SK-N-SH treated with all-trans-retinoic acid at 6 μM for 48 hours (cell line): ENCODE data around the gene LGALS3BP.

ENCODE experiments used
- ATAC-seq: fragments of 200-7000 bp; cut with Tn5 transposase; 3 replicates; pipeline ENCODE4 v1.9.1; 2020; ENCODE audit warnings: mild to moderate bottlenecking, moderate library complexity
- ARNTL ChIP-seq: fragments of 450-650 bp; formaldehyde crosslinking; IDR thresholded peaks from 2 replicates; pipeline ENCODE4 v1.5.0; 2020; ENCODE audit warnings: low read depth, mild to moderate bottlenecking, moderate library complexity, borderline replicate concordance
- BACH2 ChIP-seq: fragments of 250-450 bp; sonication (Bioruptor Pico); IDR thresholded peaks from 2 replicates; pipeline ENCODE4 v1.9.0; 2021; ENCODE audit warnings: mild to moderate bottlenecking, borderline replicate concordance
- CSDC2 ChIP-seq: fragments of 250-450 bp; sonication (Bioruptor Pico); IDR thresholded peaks from 2 replicates; pipeline ENCODE4 v1.5.0; 2020; ENCODE audit warnings: mild to moderate bottlenecking, moderate library complexity
- ESRRG ChIP-seq: fragments of 250-450 bp; sonication (Bioruptor Pico); IDR thresholded peaks from 2 replicates; pipeline ENCODE4 v1.6.1; 2021; ENCODE audit warnings: mild to moderate bottlenecking
- GLIS3 ChIP-seq: fragments of 250-450 bp; sonication (Bioruptor Pico); IDR thresholded peaks from 2 replicates; pipeline ENCODE4 v1.5.0; 2020; ENCODE audit warnings: mild to moderate bottlenecking, moderate library complexity
- ISL1 ChIP-seq: fragments of 250-450 bp; sonication (Bioruptor Pico); IDR thresholded peaks from 2 replicates; pipeline ENCODE4 v2.1.2; 2022; ENCODE audit warnings: mild to moderate bottlenecking, moderate library complexity
- OSR1 ChIP-seq: fragments of 250-450 bp; sonication (Bioruptor Pico); IDR thresholded peaks from 2 replicates; pipeline ENCODE4 v1.8.0; 2022; ENCODE audit warnings: moderate library complexity, mild to moderate bottlenecking, inconsistent platforms
- PPARA ChIP-seq: fragments of 250-450 bp; sonication (Bioruptor Pico); IDR thresholded peaks from 2 replicates; pipeline ENCODE4 v1.5.0; 2020; ENCODE audit warnings: mild to moderate bottlenecking, borderline replicate concordance
- RARB ChIP-seq: fragments of 250-450 bp; sonication (Bioruptor Pico); IDR thresholded peaks from 2 replicates; pipeline ENCODE4 v1.8.0; 2021; ENCODE audit warnings: mild to moderate bottlenecking, moderate library complexity
- SNAI2 ChIP-seq: fragments of 250-450 bp; sonication (Bioruptor Pico); IDR thresholded peaks from 2 replicates; pipeline ENCODE4 v1.5.0; 2020; ENCODE audit warnings: mild to moderate bottlenecking, moderate library complexity
- TCF4 ChIP-seq: fragments of 250-450 bp; sonication (Bioruptor Pico); IDR thresholded peaks from 2 replicates; pipeline ENCODE4 v1.8.0; 2021; ENCODE audit warnings: mild to moderate bottlenecking, moderate library complexity, borderline replicate concordance
- TOX ChIP-seq: fragments of 250-450 bp; sonication (Bioruptor Pico); IDR thresholded peaks from 2 replicates; pipeline ENCODE4 v1.8.0; 2021; ENCODE audit warnings: mild to moderate bottlenecking, moderate library complexity, borderline replicate concordance
- ZC3H10 ChIP-seq: fragments of 250-450 bp; sonication (Bioruptor Pico); IDR thresholded peaks from 2 replicates; pipeline ENCODE4 v1.5.1; 2021; ENCODE audit warnings: mild to moderate bottlenecking, moderate library complexity
- ZFP3 ChIP-seq: fragments of 250-450 bp; sonication (Bioruptor Pico); IDR thresholded peaks from 2 replicates; pipeline ENCODE4 v1.5.0; 2020; ENCODE audit warnings: mild to moderate bottlenecking, moderate library complexity
- ZFP30 ChIP-seq: fragments of 450-650 bp; formaldehyde crosslinking; IDR thresholded peaks from 2 replicates; pipeline ENCODE4 v1.5.0; 2022; ENCODE audit warnings: mild to moderate bottlenecking, moderate library complexity
- ZNF565 ChIP-seq: fragments of 450-650 bp; formaldehyde crosslinking; conservative IDR thresholded peaks from 2 replicates; pipeline ENCODE4 v1.5.0; 2020; ENCODE audit warnings: low read depth, mild to moderate bottlenecking, moderate library complexity
- ZNF70 ChIP-seq: fragments of 450-650 bp; formaldehyde crosslinking; IDR thresholded peaks from 2 replicates; pipeline ENCODE4 v1.5.0; 2020; ENCODE audit warnings: mild to moderate bottlenecking, moderate library complexity
- ZNF8 ChIP-seq: fragments of 450-650 bp; formaldehyde crosslinking; IDR thresholded peaks from 2 replicates; pipeline ENCODE4 v1.5.0; 2020; ENCODE audit warnings: mild to moderate bottlenecking, moderate library complexity
- TF ChIP-seq, protein P1 (sequence below): fragments of 250-450 bp; sonication (Bioruptor Pico); IDR thresholded peaks from 2 replicates; pipeline ENCODE4 v1.5.0; 2020; ENCODE audit warnings: mild to moderate bottlenecking, moderate library complexity
- TF ChIP-seq, protein P2 (sequence below): fragments of 250-450 bp; sonication (Bioruptor Pico); IDR thresholded peaks from 2 replicates; pipeline ENCODE4 v1.5.1; 2021; ENCODE audit warnings: mild to moderate bottlenecking, moderate library complexity
- TF ChIP-seq, protein P3 (sequence below): fragments of 250-450 bp; sonication (Bioruptor Pico); IDR thresholded peaks from 2 replicates; pipeline ENCODE4 v1.8.0; 2021; ENCODE audit warnings: low read depth, mild to moderate bottlenecking, moderate library complexity, borderline replicate concordance
- TF ChIP-seq, protein P4 (sequence below): fragments of 250-450 bp; sonication (Bioruptor Pico); IDR thresholded peaks from 2 replicates; pipeline ENCODE4 v1.5.1; 2020; ENCODE audit warnings: low read depth, mild to moderate bottlenecking, moderate library complexity
- TF ChIP-seq, protein P5 (sequence below): fragments of 250-450 bp; sonication (Bioruptor Pico); IDR thresholded peaks from 2 replicates; pipeline ENCODE4 v1.8.0; 2020; ENCODE audit warnings: mild to moderate bottlenecking, moderate library complexity, borderline replicate concordance

LGALS3BP gene, protein sequence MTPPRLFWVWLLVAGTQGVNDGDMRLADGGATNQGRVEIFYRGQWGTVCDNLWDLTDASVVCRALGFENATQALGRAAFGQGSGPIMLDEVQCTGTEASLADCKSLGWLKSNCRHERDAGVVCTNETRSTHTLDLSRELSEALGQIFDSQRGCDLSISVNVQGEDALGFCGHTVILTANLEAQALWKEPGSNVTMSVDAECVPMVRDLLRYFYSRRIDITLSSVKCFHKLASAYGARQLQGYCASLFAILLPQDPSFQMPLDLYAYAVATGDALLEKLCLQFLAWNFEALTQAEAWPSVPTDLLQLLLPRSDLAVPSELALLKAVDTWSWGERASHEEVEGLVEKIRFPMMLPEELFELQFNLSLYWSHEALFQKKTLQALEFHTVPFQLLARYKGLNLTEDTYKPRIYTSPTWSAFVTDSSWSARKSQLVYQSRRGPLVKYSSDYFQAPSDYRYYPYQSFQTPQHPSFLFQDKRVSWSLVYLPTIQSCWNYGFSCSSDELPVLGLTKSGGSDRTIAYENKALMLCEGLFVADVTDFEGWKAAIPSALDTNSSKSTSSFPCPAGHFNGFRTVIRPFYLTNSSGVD

DNA sequence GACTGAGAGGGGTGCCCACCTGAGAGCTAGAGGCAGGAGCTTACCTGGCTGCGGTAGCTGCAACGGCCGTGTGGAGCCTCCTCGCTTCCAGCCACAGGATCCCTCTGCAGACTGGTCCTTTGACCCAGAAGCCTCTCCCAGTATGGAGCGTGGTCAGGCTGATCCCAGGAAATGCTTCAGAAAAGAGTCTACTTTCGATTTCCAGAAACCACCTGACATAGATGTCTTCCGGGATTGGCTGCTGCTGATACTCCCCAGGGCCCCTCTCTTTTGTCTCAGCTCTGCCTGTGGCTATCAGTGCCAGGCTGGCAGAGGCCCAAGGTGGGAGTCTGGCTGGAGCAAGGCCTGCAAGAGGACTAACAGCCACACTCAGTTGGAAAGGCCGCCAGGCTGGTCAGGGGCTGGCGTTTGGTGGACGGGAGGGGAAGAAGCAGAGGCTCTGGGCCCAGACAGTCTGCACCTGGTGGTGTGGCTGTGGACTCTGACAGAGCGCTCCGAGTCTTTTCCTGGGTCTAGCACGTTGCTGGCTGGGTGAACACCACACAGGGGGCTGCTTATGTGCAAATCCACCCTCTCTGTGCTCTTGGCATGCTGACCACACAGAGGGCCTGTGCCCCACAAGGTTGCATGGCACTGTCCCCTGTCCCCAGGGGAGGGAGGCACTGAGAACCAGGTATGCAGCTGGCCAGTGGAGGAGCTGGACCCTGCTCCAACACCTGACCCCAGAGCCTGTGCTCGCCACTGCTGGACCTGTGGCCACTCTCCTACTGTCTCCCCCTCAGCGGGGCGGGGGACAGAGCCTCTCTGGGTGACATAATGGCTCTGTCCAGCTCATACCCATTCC, at the start of gene LGALS3BP:
TSS of gene LGALS3BP (minus strand) at position 144 of the 844 bp plus-strand sequence. CDS start 2,732 bp downstream, outside the sequence.
- TF ChIP-seq, protein P1, sequence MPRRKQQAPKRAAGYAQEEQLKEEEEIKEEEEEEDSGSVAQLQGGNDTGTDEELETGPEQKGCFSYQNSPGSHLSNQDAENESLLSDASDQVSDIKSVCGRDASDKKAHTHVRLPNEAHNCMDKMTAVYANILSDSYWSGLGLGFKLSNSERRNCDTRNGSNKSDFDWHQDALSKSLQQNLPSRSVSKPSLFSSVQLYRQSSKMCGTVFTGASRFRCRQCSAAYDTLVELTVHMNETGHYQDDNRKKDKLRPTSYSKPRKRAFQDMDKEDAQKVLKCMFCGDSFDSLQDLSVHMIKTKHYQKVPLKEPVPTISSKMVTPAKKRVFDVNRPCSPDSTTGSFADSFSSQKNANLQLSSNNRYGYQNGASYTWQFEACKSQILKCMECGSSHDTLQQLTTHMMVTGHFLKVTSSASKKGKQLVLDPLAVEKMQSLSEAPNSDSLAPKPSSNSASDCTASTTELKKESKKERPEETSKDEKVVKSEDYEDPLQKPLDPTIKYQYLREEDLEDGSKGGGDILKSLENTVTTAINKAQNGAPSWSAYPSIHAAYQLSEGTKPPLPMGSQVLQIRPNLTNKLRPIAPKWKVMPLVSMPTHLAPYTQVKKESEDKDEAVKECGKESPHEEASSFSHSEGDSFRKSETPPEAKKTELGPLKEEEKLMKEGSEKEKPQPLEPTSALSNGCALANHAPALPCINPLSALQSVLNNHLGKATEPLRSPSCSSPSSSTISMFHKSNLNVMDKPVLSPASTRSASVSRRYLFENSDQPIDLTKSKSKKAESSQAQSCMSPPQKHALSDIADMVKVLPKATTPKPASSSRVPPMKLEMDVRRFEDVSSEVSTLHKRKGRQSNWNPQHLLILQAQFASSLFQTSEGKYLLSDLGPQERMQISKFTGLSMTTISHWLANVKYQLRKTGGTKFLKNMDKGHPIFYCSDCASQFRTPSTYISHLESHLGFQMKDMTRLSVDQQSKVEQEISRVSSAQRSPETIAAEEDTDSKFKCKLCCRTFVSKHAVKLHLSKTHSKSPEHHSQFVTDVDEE (CRISPR knock-in tag): peak; percentile 75; the same call in 1 of the 2 replicates
- TF ChIP-seq ZNF8 (CRISPR knock-in tag): no peak
- TF ChIP-seq ARNTL (CRISPR knock-in tag): no peak
- TF ChIP-seq SNAI2 (CRISPR knock-in tag): peak; percentile 69; the same call in 1 of the 2 replicates
- TF ChIP-seq ZFP30 (CRISPR knock-in tag): no peak
- TF ChIP-seq BACH2: no peak
- TF ChIP-seq GLIS3 (CRISPR knock-in tag): no peak
- peak; percentile 21; the same call in 1 of the 2 replicates for TF ChIP-seq ISL1
- TF ChIP-seq ZNF70 (CRISPR knock-in tag): no peak
- no peak for TF ChIP-seq TOX
- TF ChIP-seq, protein P2, sequence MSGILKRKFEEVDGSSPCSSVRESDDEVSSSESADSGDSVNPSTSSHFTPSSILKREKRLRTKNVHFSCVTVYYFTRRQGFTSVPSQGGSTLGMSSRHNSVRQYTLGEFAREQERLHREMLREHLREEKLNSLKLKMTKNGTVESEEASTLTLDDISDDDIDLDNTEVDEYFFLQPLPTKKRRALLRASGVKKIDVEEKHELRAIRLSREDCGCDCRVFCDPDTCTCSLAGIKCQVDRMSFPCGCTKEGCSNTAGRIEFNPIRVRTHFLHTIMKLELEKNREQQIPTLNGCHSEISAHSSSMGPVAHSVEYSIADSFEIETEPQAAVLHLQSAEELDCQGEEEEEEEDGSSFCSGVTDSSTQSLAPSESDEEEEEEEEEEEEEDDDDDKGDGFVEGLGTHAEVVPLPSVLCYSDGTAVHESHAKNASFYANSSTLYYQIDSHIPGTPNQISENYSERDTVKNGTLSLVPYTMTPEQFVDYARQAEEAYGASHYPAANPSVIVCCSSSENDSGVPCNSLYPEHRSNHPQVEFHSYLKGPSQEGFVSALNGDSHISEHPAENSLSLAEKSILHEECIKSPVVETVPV: no peak
- TF ChIP-seq, protein P3, sequence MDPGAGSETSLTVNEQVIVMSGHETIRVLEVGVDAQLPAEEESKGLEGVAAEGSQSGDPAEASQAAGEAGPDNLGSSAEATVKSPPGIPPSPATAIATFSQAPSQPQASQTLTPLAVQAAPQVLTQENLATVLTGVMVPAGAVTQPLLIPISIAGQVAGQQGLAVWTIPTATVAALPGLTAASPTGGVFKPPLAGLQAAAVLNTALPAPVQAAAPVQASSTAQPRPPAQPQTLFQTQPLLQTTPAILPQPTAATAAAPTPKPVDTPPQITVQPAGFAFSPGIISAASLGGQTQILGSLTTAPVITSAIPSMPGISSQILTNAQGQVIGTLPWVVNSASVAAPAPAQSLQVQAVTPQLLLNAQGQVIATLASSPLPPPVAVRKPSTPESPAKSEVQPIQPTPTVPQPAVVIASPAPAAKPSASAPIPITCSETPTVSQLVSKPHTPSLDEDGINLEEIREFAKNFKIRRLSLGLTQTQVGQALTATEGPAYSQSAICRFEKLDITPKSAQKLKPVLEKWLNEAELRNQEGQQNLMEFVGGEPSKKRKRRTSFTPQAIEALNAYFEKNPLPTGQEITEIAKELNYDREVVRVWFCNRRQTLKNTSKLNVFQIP (CRISPR knock-in tag): no peak
- TF ChIP-seq, protein P4, sequence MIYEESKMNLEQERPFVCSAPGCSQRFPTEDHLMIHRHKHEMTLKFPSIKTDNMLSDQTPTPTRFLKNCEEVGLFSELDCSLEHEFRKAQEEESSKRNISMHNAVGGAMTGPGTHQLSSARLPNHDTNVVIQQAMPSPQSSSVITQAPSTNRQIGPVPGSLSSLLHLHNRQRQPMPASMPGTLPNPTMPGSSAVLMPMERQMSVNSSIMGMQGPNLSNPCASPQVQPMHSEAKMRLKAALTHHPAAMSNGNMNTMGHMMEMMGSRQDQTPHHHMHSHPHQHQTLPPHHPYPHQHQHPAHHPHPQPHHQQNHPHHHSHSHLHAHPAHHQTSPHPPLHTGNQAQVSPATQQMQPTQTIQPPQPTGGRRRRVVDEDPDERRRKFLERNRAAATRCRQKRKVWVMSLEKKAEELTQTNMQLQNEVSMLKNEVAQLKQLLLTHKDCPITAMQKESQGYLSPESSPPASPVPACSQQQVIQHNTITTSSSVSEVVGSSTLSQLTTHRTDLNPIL (CRISPR knock-in tag): no peak
- TF ChIP-seq TCF4 (CRISPR knock-in tag): peak; percentile 59; the same call in 1 of the 2 replicates
- no peak for TF ChIP-seq CSDC2 (CRISPR knock-in tag)
- 0 out of 2 replicates have a peak, but pooled peaks have one; percentile 9 for TF ChIP-seq ZNF565 (CRISPR knock-in tag)
- no peak for TF ChIP-seq ESRRG
- TF ChIP-seq ZC3H10 (CRISPR knock-in tag): no peak
- TF ChIP-seq ZFP3 (CRISPR knock-in tag): no peak
- no peak for TF ChIP-seq RARB
- TF ChIP-seq, protein P5, sequence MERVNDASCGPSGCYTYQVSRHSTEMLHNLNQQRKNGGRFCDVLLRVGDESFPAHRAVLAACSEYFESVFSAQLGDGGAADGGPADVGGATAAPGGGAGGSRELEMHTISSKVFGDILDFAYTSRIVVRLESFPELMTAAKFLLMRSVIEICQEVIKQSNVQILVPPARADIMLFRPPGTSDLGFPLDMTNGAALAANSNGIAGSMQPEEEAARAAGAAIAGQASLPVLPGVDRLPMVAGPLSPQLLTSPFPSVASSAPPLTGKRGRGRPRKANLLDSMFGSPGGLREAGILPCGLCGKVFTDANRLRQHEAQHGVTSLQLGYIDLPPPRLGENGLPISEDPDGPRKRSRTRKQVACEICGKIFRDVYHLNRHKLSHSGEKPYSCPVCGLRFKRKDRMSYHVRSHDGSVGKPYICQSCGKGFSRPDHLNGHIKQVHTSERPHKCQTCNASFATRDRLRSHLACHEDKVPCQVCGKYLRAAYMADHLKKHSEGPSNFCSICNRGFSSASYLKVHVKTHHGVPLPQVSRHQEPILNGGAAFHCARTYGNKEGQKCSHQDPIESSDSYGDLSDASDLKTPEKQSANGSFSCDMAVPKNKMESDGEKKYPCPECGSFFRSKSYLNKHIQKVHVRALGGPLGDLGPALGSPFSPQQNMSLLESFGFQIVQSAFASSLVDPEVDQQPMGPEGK: no peak
- no peak for TF ChIP-seq OSR1 (CRISPR knock-in tag)
- no peak for TF ChIP-seq PPARA
- peak; percentile 96 for ATAC-seq
